A549 (cell line): ENCODE results near the gene MAD2L1BP. TPM values are rescaled to one million over a fixed set of nuclear protein-coding genes. Genes with fewer than 3 reads are reported as not detected.

Experiments
- ATAC-seq, 2 experiments: fragments of 200-7000 bp in 1 of 2; fragments of >200 bp in 1 of 2; cut with Nextera tagmentation in 1 of 2; cut with Tn5 transposase in 1 of 2; 3 replicates each; pipeline versions ENCODE4 v1.8.0 to v1.9.1; 2018 to 2020; ENCODE audit warnings: mild to moderate bottlenecking in 1 of 2, moderate library complexity in 1 of 2
- CTCF ChIA-PET: fragments of 300-600 bp; sonication (Branson Sonifier 250); formaldehyde crosslinking; extraction: SDS; loops from one replicate; lab custom pipeline; 2021; ENCODE audit warnings: antibody characterized with exemption, inconsistent platforms; lab: Yijun Ruan, JAX
- POLR2A ChIA-PET: fragments of 350-600 bp; formaldehyde crosslinking; extraction: SDS; loops from one replicate; lab custom pipeline; 2021; ENCODE audit warnings: antibody characterized with exemption, inconsistent platforms; lab: Yijun Ruan, JAX
- DNase-seq, 2 experiments: peaks; one replicate each; pipeline versions ENCODE4 v3.0.0 to v3.0.0-alpha.2; 2011 to 2016; ENCODE audit warnings: low read depth in 1 of 2, low spot score in 1 of 2
- FAIRE-seq: peaks from 2 replicates; lab custom pipeline; 2011; peaks lifted over from hg19 to GRCh38; lab: Jason Lieb, UNC
- H3K27ac ChIP-seq, 2 experiments: fragments of >200 bp; sonication (Bioruptor Twin); formaldehyde crosslinking; 3 replicates each; pipeline ENCODE4 v1.5.1; 2016 to 2017
- H3K4me1 ChIP-seq: fragments of >200 bp; sonication (Bioruptor Twin); formaldehyde crosslinking; 3 replicates; pipeline ENCODE4 v1.6.1; 2016
- H3K4me2 ChIP-seq: fragments of >200 bp; sonication (Bioruptor Twin); formaldehyde crosslinking; 3 replicates; pipeline ENCODE4 v1.6.1; 2016
- H3K4me3 ChIP-seq: fragments of >200 bp; sonication (Bioruptor Twin); formaldehyde crosslinking; 3 replicates; pipeline ENCODE4 v1.5.1; 2016
- H3K9me3 ChIP-seq: fragments of >200 bp; sonication (Bioruptor Twin); formaldehyde crosslinking; 3 replicates; pipeline ENCODE4 v1.6.1; 2016
- BHLHE40 ChIP-seq: IDR thresholded peaks from 2 replicates; pipeline ENCODE4 v1.6.1; 2012; ENCODE audit warnings: low read depth, low read length, inconsistent platforms
- CBX8 ChIP-seq: fragments of 200-600 bp; sonication (generic); IDR thresholded peaks from 2 replicates; pipeline ENCODE4 v1.6.1; 2016
- EHF ChIP-seq: fragments of 250-450 bp; sonication (Bioruptor Pico); IDR thresholded peaks from 2 replicates; pipeline ENCODE4 v1.5.0; 2020; ENCODE audit warnings: mild to moderate bottlenecking
- EHMT2 ChIP-seq: fragments of 200-600 bp; sonication (generic); IDR thresholded peaks from 2 replicates; pipeline ENCODE4 v1.6.1; 2016; ENCODE audit warnings: antibody characterized with exemption, low read depth, mild to moderate bottlenecking, moderate library complexity
- ESRRA ChIP-seq: fragments of 150-350 bp; IDR thresholded peaks from 2 replicates; pipeline ENCODE4 v1.6.1; 2014; ENCODE audit warnings: mild to moderate bottlenecking, low read length, borderline replicate concordance
- FOSB ChIP-seq: fragments of 250-450 bp; sonication (Bioruptor Pico); IDR thresholded peaks from 2 replicates; pipeline ENCODE4 v1.5.0; 2020; ENCODE audit warnings: mild to moderate bottlenecking, moderate library complexity
- HDAC2 ChIP-seq: fragments of 200-600 bp; sonication (generic); IDR thresholded peaks from 2 replicates; pipeline ENCODE4 v1.6.1; 2016
- HOXB13 ChIP-seq: fragments of 250-450 bp; sonication (Bioruptor Pico); IDR thresholded peaks from 2 replicates; pipeline ENCODE4 v1.5.0; 2020; ENCODE audit warnings: low read depth, mild to moderate bottlenecking, moderate library complexity
- HOXB5 ChIP-seq: fragments of 250-450 bp; sonication (Bioruptor Pico); IDR thresholded peaks from 2 replicates; pipeline ENCODE4 v1.5.0; 2020; ENCODE audit warnings: mild to moderate bottlenecking, moderate library complexity
- JUN ChIP-seq, 2 experiments: fragments of >200 bp; sonication (Bioruptor Twin); formaldehyde crosslinking; IDR thresholded peaks; 2 replicates in 1 of 2; 3 replicates in 1 of 2; pipeline ENCODE4 v1.6.1; 2016 to 2017
- MYC ChIP-seq: IDR thresholded peaks from 2 replicates; pipeline ENCODE4 v1.6.1; 2012; ENCODE audit warnings: mild to moderate bottlenecking, inconsistent platforms, low read length, improper control_type of control experiment, borderline replicate concordance
- NFE2L2 ChIP-seq: fragments of 150-350 bp; conservative IDR thresholded peaks from 2 replicates; pipeline ENCODE4 v1.6.1; 2014; ENCODE audit warnings: low read length
- NPAS2 ChIP-seq: fragments of 250-450 bp; sonication (Bioruptor Pico); IDR thresholded peaks from 2 replicates; pipeline ENCODE4 v1.8.0; 2022; ENCODE audit warnings: mild to moderate bottlenecking, moderate library complexity, borderline replicate concordance
- NR3C1 ChIP-seq: fragments of >200 bp; sonication (Bioruptor Twin); formaldehyde crosslinking; IDR thresholded peaks from 3 replicates; pipeline ENCODE4 v1.6.1; 2017
- RAD21 ChIP-seq, 2 experiments: fragments of >200 bp in 1 of 2; sonication (Bioruptor Twin) in 1 of 2; formaldehyde crosslinking in 1 of 2; IDR thresholded peaks in 1 of 2; conservative IDR thresholded peaks in 1 of 2; 2 replicates in 1 of 2; 3 replicates in 1 of 2; pipeline ENCODE4 v1.6.1; 2012 to 2018; ENCODE audit warnings: inconsistent platforms in 1 of 2
- RARB ChIP-seq: fragments of 250-450 bp; sonication (Bioruptor Pico); IDR thresholded peaks from 2 replicates; pipeline ENCODE4 v1.8.0; 2021; ENCODE audit warnings: mild to moderate bottlenecking, moderate library complexity
- RFX5 ChIP-seq: fragments of 450-650 bp; IDR thresholded peaks from 2 replicates; pipeline ENCODE4 v1.7.1; 2014; ENCODE audit warnings: antibody characterized with exemption, mild to moderate bottlenecking, moderate library complexity
- RNF2 ChIP-seq: fragments of 200-600 bp; sonication (generic); IDR thresholded peaks from 2 replicates; pipeline ENCODE4 v1.6.1; 2016; ENCODE audit warnings: low read depth, mild to moderate bottlenecking, antibody characterized with exemption, moderate library complexity, borderline replicate concordance
- ZFP36 ChIP-seq: fragments of 450-650 bp; IDR thresholded peaks from 2 replicates; pipeline ENCODE4 v1.6.1; 2014; ENCODE audit warnings: borderline replicate concordance; ENCODE audit not compliant: partially characterized antibody
- WGBS: methylation state at CpG from one replicate; pipeline ENCODE4 v1.1.6; 2017; ENCODE audit errors: missing lambda C conversion rate; 5-methylcytosine and 5-hydroxymethylcytosine counted together
- polyA plus RNA-seq, 4 experiments: library from polyadenylated mRNA; depleted of rRNA in 3 of 4; stranded (reverse); fragments of >200 nt; fragmentation: RNase III in 1 of 4; extraction: RNeasy Plus Mini Kit Qiagen cat#74134 plus additional on column Dnase treatment in 1 of 4; gene quantifications; 2 replicates in 3 of 4; 3 replicates in 1 of 4; pipeline ENCODE4 v1.2.3, GENCODE V29; 2011 to 2017
- TF ChIP-seq, protein P1 (sequence below): fragments of 200-600 bp; sonication (generic); IDR thresholded peaks from 2 replicates; pipeline ENCODE4 v1.6.1; 2016; ENCODE audit warnings: antibody characterized with exemption, mild to moderate bottlenecking, moderate library complexity
- TF ChIP-seq, protein P2 (sequence below): IDR thresholded peaks from 2 replicates; pipeline ENCODE4 v1.6.1; 2012
- TF ChIP-seq, protein P3 (sequence below): fragments of >200 bp; sonication (Bioruptor Twin); formaldehyde crosslinking; IDR thresholded peaks from 3 replicates; pipeline ENCODE4 v1.6.1; 2016
- TF ChIP-seq, protein P4 (sequence below): fragments of >200 bp; sonication (Bioruptor Twin); formaldehyde crosslinking; IDR thresholded peaks from 2 replicates; pipeline ENCODE4 v1.6.1; 2016

MAD2L1BP gene
- polyA plus RNA-seq, 2 of the 4 experiments (the other 2 are of a cell fraction), result 22.0 to 26.7 TPM

DNA sequence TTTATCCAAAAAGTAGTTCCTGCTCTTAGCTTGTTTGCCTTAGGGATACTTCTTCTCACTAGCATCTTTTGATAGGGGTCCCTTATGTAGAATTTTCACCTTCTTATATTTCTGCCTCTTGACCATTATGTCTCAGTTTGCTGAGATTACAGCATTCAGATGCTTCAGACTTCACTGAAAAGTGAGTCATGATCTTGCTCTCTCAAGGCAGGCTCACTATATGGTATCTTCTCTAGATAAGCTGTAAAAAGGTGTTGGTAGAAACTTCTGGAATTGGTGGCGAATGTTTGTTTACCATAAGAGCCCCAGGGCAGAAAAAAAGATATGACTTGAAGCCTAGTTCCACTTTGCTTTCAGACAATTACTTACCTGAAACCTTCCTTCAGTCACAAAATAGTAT is 26.2 kb upstream of the MAD2L1BP start:
- Histone ChIP-seq H3K4me1 (no peaks in the 10 kb centered on the region; the same call in 2 of the 3 replicates), H3K9me3 (no peaks in the 10 kb centered on the region), H3K4me2 (no peak overlapping the region), H3K4me3 (no peak overlapping the region), H3K27ac (no peak overlapping the region)
- ChIA-PET CTCF (interaction anchor here (0.9 to 5.6 kb wide), 7 partner anchors 11 to 470 kb away, joined by 3 to 45 read pairs (median 7); partner anchors contain the start of gene GTPBP2), POLR2A (no interaction called here)
- 96% methylated on average over 1 of the region's 1 CpG for WGBS
- FAIRE-seq (no peak), DNase-seq (no peak), ATAC-seq (no peak)
- TF ChIP-seq, protein P1, sequence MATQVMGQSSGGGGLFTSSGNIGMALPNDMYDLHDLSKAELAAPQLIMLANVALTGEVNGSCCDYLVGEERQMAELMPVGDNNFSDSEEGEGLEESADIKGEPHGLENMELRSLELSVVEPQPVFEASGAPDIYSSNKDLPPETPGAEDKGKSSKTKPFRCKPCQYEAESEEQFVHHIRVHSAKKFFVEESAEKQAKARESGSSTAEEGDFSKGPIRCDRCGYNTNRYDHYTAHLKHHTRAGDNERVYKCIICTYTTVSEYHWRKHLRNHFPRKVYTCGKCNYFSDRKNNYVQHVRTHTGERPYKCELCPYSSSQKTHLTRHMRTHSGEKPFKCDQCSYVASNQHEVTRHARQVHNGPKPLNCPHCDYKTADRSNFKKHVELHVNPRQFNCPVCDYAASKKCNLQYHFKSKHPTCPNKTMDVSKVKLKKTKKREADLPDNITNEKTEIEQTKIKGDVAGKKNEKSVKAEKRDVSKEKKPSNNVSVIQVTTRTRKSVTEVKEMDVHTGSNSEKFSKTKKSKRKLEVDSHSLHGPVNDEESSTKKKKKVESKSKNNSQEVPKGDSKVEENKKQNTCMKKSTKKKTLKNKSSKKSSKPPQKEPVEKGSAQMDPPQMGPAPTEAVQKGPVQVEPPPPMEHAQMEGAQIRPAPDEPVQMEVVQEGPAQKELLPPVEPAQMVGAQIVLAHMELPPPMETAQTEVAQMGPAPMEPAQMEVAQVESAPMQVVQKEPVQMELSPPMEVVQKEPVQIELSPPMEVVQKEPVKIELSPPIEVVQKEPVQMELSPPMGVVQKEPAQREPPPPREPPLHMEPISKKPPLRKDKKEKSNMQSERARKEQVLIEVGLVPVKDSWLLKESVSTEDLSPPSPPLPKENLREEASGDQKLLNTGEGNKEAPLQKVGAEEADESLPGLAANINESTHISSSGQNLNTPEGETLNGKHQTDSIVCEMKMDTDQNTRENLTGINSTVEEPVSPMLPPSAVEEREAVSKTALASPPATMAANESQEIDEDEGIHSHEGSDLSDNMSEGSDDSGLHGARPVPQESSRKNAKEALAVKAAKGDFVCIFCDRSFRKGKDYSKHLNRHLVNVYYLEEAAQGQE, result no peak
- TF ChIP-seq RNF2, result no peak
- TF ChIP-seq CBX8, result no peak
- no peak for TF ChIP-seq NR3C1
- no peak for TF ChIP-seq EHMT2
- no peak for TF ChIP-seq MYC
- TF ChIP-seq, protein P2, sequence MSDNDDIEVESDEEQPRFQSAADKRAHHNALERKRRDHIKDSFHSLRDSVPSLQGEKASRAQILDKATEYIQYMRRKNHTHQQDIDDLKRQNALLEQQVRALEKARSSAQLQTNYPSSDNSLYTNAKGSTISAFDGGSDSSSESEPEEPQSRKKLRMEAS, result no peak
- no peak for TF ChIP-seq RAD21 (conservative IDR thresholded peaks at IDR 0.05 in 1 of 2, IDR thresholded peaks at IDR 0.05 in 1 of 2)

DNA sequence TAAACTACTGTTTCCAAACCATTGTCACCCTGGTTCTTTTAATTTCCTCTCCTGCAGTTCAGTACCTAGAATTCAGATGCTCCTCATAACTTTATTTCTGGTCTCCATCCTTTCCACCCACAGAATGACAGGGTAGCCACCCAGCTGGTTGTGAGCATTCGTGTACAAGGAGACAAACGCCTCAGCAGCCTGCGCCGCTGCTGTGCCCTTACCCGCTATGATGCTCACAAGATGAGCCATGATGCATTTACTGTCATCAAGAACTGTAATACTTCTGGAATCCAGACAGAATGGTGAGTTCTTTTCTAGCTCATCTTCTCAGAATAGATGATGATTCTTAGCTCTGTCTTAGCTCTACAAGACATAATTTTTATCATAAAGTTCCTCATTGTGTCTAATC is 25.2 kb upstream of the MAD2L1BP start:
- no peaks in the 10 kb centered on the region for H3K9me3 ChIP-seq
- H3K4me3 ChIP-seq, result no peak overlapping the region
- no peak overlapping the region for H3K27ac ChIP-seq
- no peaks in the 10 kb centered on the region for H3K4me1 ChIP-seq
- FAIRE-seq, result no peak
- no peak overlapping the region for H3K4me2 ChIP-seq
- CTCF ChIA-PET, result interaction anchor here (1.7 kb wide), 1 partner anchor 465 kb away, joined by 4 read pairs; no protein-coding TSS in a partner anchor
- 96% methylated on average over 5 of the region's 5 CpGs for WGBS
- POLR2A ChIA-PET, result no interaction called here
- ATAC-seq, result no peak
- no peak for DNase-seq
- TF ChIP-seq BHLHE40, result no peak
- no peak for TF ChIP-seq EHF (CRISPR knock-in tag)

DNA sequence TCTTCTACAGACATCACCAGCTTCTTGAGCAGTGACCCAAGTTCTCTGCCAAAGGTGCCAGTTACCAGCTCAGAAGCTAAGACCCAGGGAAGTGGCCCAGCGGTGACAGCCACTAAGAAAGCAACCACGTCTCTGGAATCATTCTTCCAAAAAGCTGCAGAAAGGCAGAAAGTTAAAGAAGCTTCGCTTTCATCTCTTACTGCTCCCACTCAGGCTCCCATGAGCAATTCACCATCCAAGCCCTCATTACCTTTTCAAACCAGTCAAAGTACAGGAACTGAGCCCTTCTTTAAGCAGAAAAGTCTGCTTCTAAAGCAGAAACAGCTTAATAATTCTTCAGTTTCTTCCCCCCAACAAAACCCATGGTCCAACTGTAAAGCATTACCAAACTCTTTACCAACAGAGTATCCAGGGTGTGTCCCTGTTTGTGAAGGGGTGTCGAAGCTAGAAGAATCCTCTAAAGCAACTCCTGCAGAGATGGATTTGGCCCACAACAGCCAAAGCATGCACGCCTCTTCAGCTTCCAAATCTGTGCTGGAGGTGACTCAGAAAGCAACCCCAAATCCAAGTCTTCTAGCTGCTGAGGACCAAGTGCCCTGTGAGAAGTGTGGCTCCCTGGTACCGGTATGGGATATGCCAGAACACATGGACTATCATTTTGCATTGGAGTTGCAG is 21.8 kb upstream of the MAD2L1BP start:
- Histone ChIP-seq H3K4me1 (no peaks in the 10 kb centered on the region), H3K4me3 (no peak overlapping the region), H3K27ac (no peak overlapping the region), H3K4me2 (no peak overlapping the region), H3K9me3 (no peaks in the 10 kb centered on the region)
- 94% methylated on average over 6 of the region's 6 CpGs for WGBS
- DNase-seq (no peak), ATAC-seq (no peak)
- TF ChIP-seq HOXB5 (no peak), NPAS2 (CRISPR knock-in tag) (no peak), NFE2L2 (no peak), ESRRA (no peak), ZFP36 (no peak), RFX5 (no peak), FOSB (CRISPR knock-in tag) (no peak), JUN (IDR thresholded peaks at IDR 0.05) (no peak), RAD21 (conservative IDR thresholded peaks at IDR 0.05 in 1 of 2, IDR thresholded peaks at IDR 0.05 in 1 of 2) (no peak), HOXB13 (CRISPR knock-in tag) (no peak), HDAC2 (no peak), RARB (CRISPR knock-in tag) (no peak), BHLHE40 (no peak)
- TF ChIP-seq, protein P3, sequence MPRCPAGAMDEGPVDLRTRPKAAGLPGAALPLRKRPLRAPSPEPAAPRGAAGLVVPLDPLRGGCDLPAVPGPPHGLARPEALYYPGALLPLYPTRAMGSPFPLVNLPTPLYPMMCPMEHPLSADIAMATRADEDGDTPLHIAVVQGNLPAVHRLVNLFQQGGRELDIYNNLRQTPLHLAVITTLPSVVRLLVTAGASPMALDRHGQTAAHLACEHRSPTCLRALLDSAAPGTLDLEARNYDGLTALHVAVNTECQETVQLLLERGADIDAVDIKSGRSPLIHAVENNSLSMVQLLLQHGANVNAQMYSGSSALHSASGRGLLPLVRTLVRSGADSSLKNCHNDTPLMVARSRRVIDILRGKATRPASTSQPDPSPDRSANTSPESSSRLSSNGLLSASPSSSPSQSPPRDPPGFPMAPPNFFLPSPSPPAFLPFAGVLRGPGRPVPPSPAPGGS, result no peak
- TF ChIP-seq, protein P1, result no peak
- TF ChIP-seq, protein P4, sequence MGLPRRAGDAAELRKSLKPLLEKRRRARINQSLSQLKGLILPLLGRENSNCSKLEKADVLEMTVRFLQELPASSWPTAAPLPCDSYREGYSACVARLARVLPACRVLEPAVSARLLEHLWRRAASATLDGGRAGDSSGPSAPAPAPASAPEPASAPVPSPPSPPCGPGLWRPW, result no peak
- TF ChIP-seq, all 56 proteins: peak for 0
- ChIA-PET POLR2A (interaction anchor here (0.7 kb wide), 1 partner anchor 15 kb away, joined by 3 read pairs; the partner anchor contains the start of gene GTPBP2), CTCF (interaction anchor here (1.3 to 2.1 kb wide), 3 partner anchors 10 to 466 kb away, joined by 3 to 11 read pairs (median 4); no protein-coding TSS in a partner anchor)
- no peak for FAIRE-seq
